Lower leg skin (tissue), 3 donors: ENCODE results near the gene MRPL43.

Experiments used
- POLR2A ChIP-seq, 2 donors: fragments of 450-650 bp; IDR thresholded peaks; one replicate each; pipeline ENCODE4 v1.6.1; 2016 to 2017; ENCODE audit warnings: antibody characterized with exemption in 2 of 2, mild to moderate bottlenecking in 1 of 2, moderate library complexity in 1 of 2
- TF ChIP-seq, protein P1 (sequence below), 3 donors: fragments of 450-650 bp; IDR thresholded peaks; one replicate each; pipeline ENCODE4 v1.5.1; 2016; ENCODE audit warnings: antibody characterized with exemption in 3 of 3, mild to moderate bottlenecking in 3 of 3, moderate library complexity in 2 of 3

DNA sequence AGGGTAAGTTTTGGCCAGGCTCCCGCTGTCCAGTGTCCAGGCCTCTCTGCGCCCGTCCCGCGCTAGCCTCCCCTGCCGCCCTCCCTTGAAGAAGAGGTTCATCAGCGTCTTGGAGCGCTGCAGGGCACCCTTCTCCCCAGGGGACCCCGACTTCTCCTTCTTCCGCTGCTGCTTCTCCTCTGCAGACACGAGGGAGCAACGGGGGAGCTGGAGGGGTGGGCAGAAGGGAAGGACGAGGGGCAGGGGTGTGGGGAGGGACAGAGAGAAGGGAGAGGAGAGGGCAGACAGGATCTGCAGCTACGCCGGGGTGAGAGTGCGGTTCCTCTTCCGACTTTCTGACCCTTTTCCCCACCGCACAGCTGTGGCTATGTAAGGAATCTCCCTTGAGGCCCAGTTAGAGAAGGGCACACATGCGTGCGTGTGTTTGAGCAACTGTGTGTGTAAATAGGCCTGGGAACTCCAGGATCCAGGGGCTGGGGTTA lies 30.9 kb upstream of the MRPL43 start:
- TF ChIP-seq, protein P1, sequence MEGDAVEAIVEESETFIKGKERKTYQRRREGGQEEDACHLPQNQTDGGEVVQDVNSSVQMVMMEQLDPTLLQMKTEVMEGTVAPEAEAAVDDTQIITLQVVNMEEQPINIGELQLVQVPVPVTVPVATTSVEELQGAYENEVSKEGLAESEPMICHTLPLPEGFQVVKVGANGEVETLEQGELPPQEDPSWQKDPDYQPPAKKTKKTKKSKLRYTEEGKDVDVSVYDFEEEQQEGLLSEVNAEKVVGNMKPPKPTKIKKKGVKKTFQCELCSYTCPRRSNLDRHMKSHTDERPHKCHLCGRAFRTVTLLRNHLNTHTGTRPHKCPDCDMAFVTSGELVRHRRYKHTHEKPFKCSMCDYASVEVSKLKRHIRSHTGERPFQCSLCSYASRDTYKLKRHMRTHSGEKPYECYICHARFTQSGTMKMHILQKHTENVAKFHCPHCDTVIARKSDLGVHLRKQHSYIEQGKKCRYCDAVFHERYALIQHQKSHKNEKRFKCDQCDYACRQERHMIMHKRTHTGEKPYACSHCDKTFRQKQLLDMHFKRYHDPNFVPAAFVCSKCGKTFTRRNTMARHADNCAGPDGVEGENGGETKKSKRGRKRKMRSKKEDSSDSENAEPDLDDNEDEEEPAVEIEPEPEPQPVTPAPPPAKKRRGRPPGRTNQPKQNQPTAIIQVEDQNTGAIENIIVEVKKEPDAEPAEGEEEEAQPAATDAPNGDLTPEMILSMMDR (IDR thresholded peaks at IDR 0.05) = no peak
- TF ChIP-seq POLR2A (IDR thresholded peaks at IDR 0.05) = no peak
